OCI-LY3 (cell line): ENCODE results near the gene SPECC1.
"Not testable (repeated sequence)": the region's sequence is repeated elsewhere in the genome, so short reads cannot be mapped to it uniquely, and the experiment has no call there.

Experiments
- H2AFZ ChIP-seq: fragments of 200-600, 300-600 bp; shearing (Covaris generic); 2 replicates; pipeline ENCODE4 v1.6.0; 2014; ENCODE audit warnings: antibody characterized with exemption, low read depth, low read length
- H3K27ac ChIP-seq: fragments of 200-600, 300-600 bp; sonication (generic); 2 replicates; pipeline ENCODE4 v1.5.1; 2014; ENCODE audit warnings: mild to moderate bottlenecking, low read length, moderate library complexity, mixed read lengths
- H3K27me3 ChIP-seq: fragments of 200-600, 300-600 bp; sonication (generic); 2 replicates; pipeline ENCODE4 v1.6.1; 2014; ENCODE audit warnings: low read depth, low read length, mixed read lengths
- H3K36me3 ChIP-seq: fragments of 200-600, 300-600 bp; sonication (generic); replicated peaks from 2 replicates; pipeline ENCODE3; 2014; ENCODE audit warnings: low read depth, low read length, mixed read lengths
- H3K4me1 ChIP-seq: fragments of 300-600, 200-600 bp; sonication (generic); 2 replicates; pipeline ENCODE4 v1.6.1; 2014; ENCODE audit warnings: low read length, mixed read lengths
- H3K4me2 ChIP-seq: fragments of 200-600, 300-600 bp; sonication (generic); 2 replicates; pipeline ENCODE4 v1.6.1; 2014; ENCODE audit warnings: low read length, mixed read lengths
- H3K4me3 ChIP-seq: fragments of 300-600, 200-600 bp; sonication (generic); 2 replicates; pipeline ENCODE4 v1.5.1; 2014; ENCODE audit warnings: antibody characterized with exemption, mild to moderate bottlenecking, low read length, moderate library complexity
- H3K79me2 ChIP-seq: fragments of 300-600, 200-600 bp; shearing (Covaris generic); 2 replicates; pipeline ENCODE4 v1.6.1; 2014; ENCODE audit warnings: mild to moderate bottlenecking, low read length, mixed read lengths
- H3K9ac ChIP-seq: fragments of 300-600, 200-600 bp; shearing (Covaris generic); 2 replicates; pipeline ENCODE4 v1.6.0; 2014; ENCODE audit warnings: mild to moderate bottlenecking, low read length, moderate library complexity
- H3K9me3 ChIP-seq: fragments of 200-600, 300-600 bp; shearing (Covaris generic); 2 replicates; pipeline ENCODE4 v1.6.1; 2014; ENCODE audit warnings: low read length, mixed read lengths; ENCODE audit not compliant: insufficient read depth
- H4K20me1 ChIP-seq: fragments of 200-600, 300-600 bp; sonication (generic); 2 replicates; pipeline ENCODE4 v1.6.1; 2016; ENCODE audit warnings: low read length, mixed read lengths; ENCODE audit not compliant: insufficient read depth
- CTCF ChIP-seq: fragments of 200-600, 300-600 bp; sonication (generic); IDR thresholded peaks from 2 replicates; pipeline ENCODE4 v1.5.1; 2014; ENCODE audit warnings: antibody characterized with exemption, low read length, low read depth
- EZH2phosphoT487 ChIP-seq: fragments of 200-600 bp; shearing (Covaris generic); IDR thresholded peaks from 2 replicates; pipeline ENCODE4 v1.6.1; 2018; ENCODE audit warnings: antibody characterized with exemption, mixed run types, low read depth

SPECC1 gene

GRCh38 chr17:20103454-20104446, 94.6 kb downstream of the SPECC1 start:
- H4K20me1 ChIP-seq: no peaks in the 10 kb centered on the region
- no peaks in the 10 kb centered on the region for H3K9me3 ChIP-seq
- no peaks in the 10 kb centered on the region for H3K36me3 ChIP-seq
- no peak for TF ChIP-seq CTCF
- TF ChIP-seq EZH2phosphoT487: no peak
- H3K27ac ChIP-seq: no peak overlapping the region
- H3K9ac ChIP-seq: no peak overlapping the region
- no peak overlapping the region for H3K4me3 ChIP-seq
- no peak overlapping the region for H2AFZ ChIP-seq
- no peaks in the 10 kb centered on the region for H3K27me3 ChIP-seq
- peaks cover 4% of the 10 kb centered on the region; the same call in 1 of the 2 replicates for H3K4me1 ChIP-seq
- no peak overlapping the region for H3K4me2 ChIP-seq
- H3K79me2 ChIP-seq: no peaks in the 10 kb centered on the region

- Histone ChIP-seq H3K4me3 (no peak overlapping the region), H3K27ac (no peak overlapping the region), H3K4me2 (no peak overlapping the region), H3K36me3 (no peaks in the 10 kb centered on the region), H2AFZ (no peak overlapping the region), H3K4me1 (no peaks in the 10 kb centered on the region), H3K27me3 (no peaks in the 10 kb centered on the region), H3K9me3 (no peaks in the 10 kb centered on the region), H3K9ac (no peak overlapping the region), H4K20me1 (no peaks in the 10 kb centered on the region), H3K79me2 (no peaks in the 10 kb centered on the region)
- TF ChIP-seq EZH2phosphoT487 (no peak), CTCF (no peak)
Observed at GRCh38 chr17:20105539-20106280, 96.6 kb downstream of the SPECC1 start.

DNA sequence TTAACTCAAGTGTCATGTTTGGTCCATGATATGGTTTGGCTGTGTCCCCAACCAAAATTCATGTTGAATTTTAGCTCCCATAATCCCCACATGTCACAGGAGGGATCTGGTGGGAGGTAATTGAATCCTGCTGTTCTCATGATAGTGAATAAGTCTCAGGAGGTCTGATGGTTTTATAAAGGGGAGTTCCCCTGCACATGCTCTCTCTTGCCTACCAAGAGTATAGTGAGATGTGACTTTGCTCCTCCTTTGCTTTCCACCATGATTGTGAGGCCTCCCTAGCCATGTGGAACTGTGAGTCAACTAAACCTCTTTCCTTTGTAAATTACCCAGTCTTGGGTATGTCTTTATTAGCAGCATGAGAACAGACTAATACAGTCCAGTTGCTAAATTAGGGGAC, 97.3 kb downstream of the SPECC1 start:
- not testable (repeated sequence) for H3K79me2 ChIP-seq, H3K27me3 ChIP-seq, H2AFZ ChIP-seq, H3K9me3 ChIP-seq, H3K4me1 ChIP-seq, H3K4me2 ChIP-seq, H4K20me1 ChIP-seq, H3K4me3 ChIP-seq, H3K36me3 ChIP-seq, H3K9ac ChIP-seq, H3K27ac ChIP-seq

DNA sequence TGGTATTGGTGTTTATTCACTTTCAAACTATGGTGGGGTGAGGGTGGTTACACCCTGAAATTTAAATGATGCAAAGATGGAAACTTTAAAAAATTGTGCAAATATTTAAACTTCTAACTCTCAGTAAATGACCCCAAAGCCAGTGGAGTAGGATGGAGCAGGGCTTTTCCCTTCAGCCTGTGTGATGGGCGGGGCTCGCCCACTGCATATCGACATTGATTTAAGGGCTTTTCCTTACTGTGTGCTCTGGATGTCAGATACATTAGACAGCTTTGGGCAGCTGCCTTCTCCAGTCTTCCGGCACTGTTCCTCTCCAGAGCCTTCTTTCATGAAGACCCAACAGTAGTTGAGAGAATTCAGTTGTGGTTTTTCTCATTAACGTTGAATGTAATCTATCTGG, 99.9 kb downstream of the SPECC1 start:
- H3K9me3 ChIP-seq: no peaks in the 10 kb centered on the region
- no peak overlapping the region for H3K4me2 ChIP-seq
- no peak overlapping the region for H3K4me3 ChIP-seq
- no peak overlapping the region for H3K27ac ChIP-seq
- TF ChIP-seq EZH2phosphoT487: no peak
- TF ChIP-seq CTCF: no peak
- no peaks in the 10 kb centered on the region for H3K27me3 ChIP-seq
- no peaks in the 10 kb centered on the region for H3K79me2 ChIP-seq
- H3K36me3 ChIP-seq: no peaks in the 10 kb centered on the region
- H2AFZ ChIP-seq: no peak overlapping the region
- H4K20me1 ChIP-seq: no peaks in the 10 kb centered on the region
- no peak overlapping the region for H3K9ac ChIP-seq
- H3K4me1 ChIP-seq: no peaks in the 10 kb centered on the region
